Right ventricle myocardium superior (tissue), 1 donor: Measurements from ENCODE around the gene SPINK8. TPM values are rescaled to one million over a fixed set of nuclear protein-coding genes. Genes with fewer than 3 reads are reported as not detected.
"Not testable (repeated sequence)": the region's sequence is repeated elsewhere in the genome, so short reads cannot be mapped to it uniquely, and the experiment has no call there.

Experiments
- ATAC-seq: fragments of 200-7000 bp; cut with Tn5 transposase; one replicate; pipeline ENCODE4 v1.9.1; 2020; ENCODE audit warnings: mild to moderate bottlenecking; ENCODE audit not compliant: poor library complexity
- DNase-seq: peaks from one replicate; pipeline ENCODE4 v3.0.0-alpha.2; 2020
- intact Hi-C: fragments of 100-400 bp; cut with DNase I; formaldehyde crosslinking; loops from one replicate; pipeline ENCODE4 v1.11.2; 2022
- total RNA-seq: library from RNA; stranded (reverse); fragmentation: NEBNext Ultra II Directional; extraction: Animal tissue kit (Norgen Biotek cat#: 25700); gene quantifications from one replicate; pipeline ENCODE4 v1.2.1, GENCODE V29; 2021
- donor health status: DM: no; HTN: yes; CAD: no; lungs with severe emphysema.

Gene SPINK8
- total RNA-seq, 1 donor from 2014 or later, result not detected

- intact Hi-C loops, result no loop called here
These were observed 46.4 kb downstream of the SPINK8 start for GRCh38 chr3:48287034-48287433.

GRCh38 chr3:48286308-48286707 lies 47.2 kb downstream of the SPINK8 start:
- intact Hi-C loops, result no loop called here
- DNase-seq, result no peak

More at GRCh38 chr3:48287034-48287433, 46.4 kb downstream of the SPINK8 start:
- DNase-seq, result no peak
- no peak for ATAC-seq

GRCh38 chr3:48285675-48286074 lies 47.8 kb downstream of the SPINK8 start:
- intact Hi-C loops, result no loop called here
- DNase-seq, result no peak
- no peak for ATAC-seq

More at GRCh38 chr3:48286308-48286707, 47.2 kb downstream of the SPINK8 start:
- ATAC-seq, result no peak

- DNase-seq (no peak), ATAC-seq (no peak)
- intact Hi-C loops, result no loop called here
These were observed 48.3 kb downstream of the SPINK8 start for GRCh38 chr3:48285132-48285531.

GRCh38 chr3:48280881-48281280 lies 52.6 kb downstream of the SPINK8 start:
- intact Hi-C loops, result no loop called here
- DNase-seq (no peak), ATAC-seq (no peak)

- DNase-seq (no peak), ATAC-seq (no peak)
- intact Hi-C loops, result no loop called here
These were observed 54.4 kb downstream of the SPINK8 start for GRCh38 chr3:48278884-48279559.

GRCh38 chr3:48276911-48277641 lies 56.4 kb downstream of the SPINK8 start:
- ATAC-seq (no peak), DNase-seq (no peak)
- intact Hi-C loops, result no loop called here

- no peak for DNase-seq
- ATAC-seq, result no peak
- intact Hi-C loops, result no loop called here
These were observed 58.0 kb downstream of the SPINK8 start for GRCh38 chr3:48275287-48276027.

GRCh38 chr3:48274452-48274851 lies 59.0 kb downstream of the SPINK8 start:
- intact Hi-C loops, result loop anchor here (5.0 kb wide), 2 partner anchors 163 to 273 kb away; no protein-coding TSS in a partner anchor
- no peak for DNase-seq
- ATAC-seq, result no peak

GRCh38 chr3:48273594-48274211 lies 59.8 kb downstream of the SPINK8 start:
- no peak for DNase-seq
- peak; percentile 60 for ATAC-seq
- intact Hi-C loops, result loop anchor here (5.0 kb wide), 2 partner anchors 164 to 274 kb away; no protein-coding TSS in a partner anchor

GRCh38 chr3:48271763-48272498 lies 61.5 kb downstream of the SPINK8 start:
- ATAC-seq (no peak), DNase-seq (no peak)
- intact Hi-C loops, result loop anchor here (5.0 kb wide), 2 partner anchors 165 to 275 kb away; no protein-coding TSS in a partner anchor

GRCh38 chr3:48271223-48271622 lies 62.2 kb downstream of the SPINK8 start:
- not testable (repeated sequence) for DNase-seq, ATAC-seq
- intact Hi-C loops, result loop anchor here (5.0 kb wide), 2 partner anchors 166 to 276 kb away; no protein-coding TSS in a partner anchor

- ATAC-seq, result no peak
- intact Hi-C loops, result loop anchor here (5.0 kb wide), 2 partner anchors 167 to 277 kb away; no protein-coding TSS in a partner anchor
- no peak for DNase-seq
These were observed 63.2 kb downstream of the SPINK8 start for GRCh38 chr3:48270306-48270705.

GRCh38 chr3:48269592-48269991 lies 63.9 kb downstream of the SPINK8 start:
- DNase-seq (no peak), ATAC-seq (no peak)
- intact Hi-C loops, result no loop called here

- intact Hi-C loops, result no loop called here
- no peak for DNase-seq
- no peak for ATAC-seq
These were observed 64.4 kb downstream of the SPINK8 start for GRCh38 chr3:48268936-48269561.

GRCh38 chr3:48268381-48268935 lies 65.0 kb downstream of the SPINK8 start:
- intact Hi-C loops, result no loop called here
- DNase-seq (no peak), ATAC-seq (peak; percentile 63)

GRCh38 chr3:48267782-48268181 lies 65.7 kb downstream of the SPINK8 start:
- no peak for ATAC-seq
- no peak for DNase-seq
- intact Hi-C loops, result no loop called here
